Upper lobe of left lung (tissue), 4 donors: ENCODE results near the gene F11R.

Experiments
- EP300 ChIP-seq, 4 donors: sonication (generic); formaldehyde crosslinking; IDR thresholded peaks; one replicate each; pipeline ENCODE4 v1.5.1; 2017; ENCODE audit warnings: antibody characterized with exemption in 4 of 4, control low read depth in 2 of 4
- POLR2A ChIP-seq, 4 donors: fragments of 450-650 bp; IDR thresholded peaks; one replicate each; pipeline ENCODE4 v1.5.1; 2016 to 2017; ENCODE audit warnings: antibody characterized with exemption in 4 of 4, mild to moderate bottlenecking in 2 of 4
- POLR2AphosphoS5 ChIP-seq, 2 donors: sonication (generic); formaldehyde crosslinking; IDR thresholded peaks; one replicate each; pipeline ENCODE4 v1.5.1; 2017; ENCODE audit warnings: antibody characterized with exemption in 2 of 2
- TF ChIP-seq, protein P1 (sequence below), 6 experiments: fragments of 450-650 bp in 4 of 6; fragments of 200-600 bp in 2 of 6; sonication (generic) in 2 of 6; IDR thresholded peaks; one replicate each; pipeline ENCODE4 v1.5.1; 2016 to 2019; ENCODE audit warnings: antibody characterized with exemption in 6 of 6

DNA sequence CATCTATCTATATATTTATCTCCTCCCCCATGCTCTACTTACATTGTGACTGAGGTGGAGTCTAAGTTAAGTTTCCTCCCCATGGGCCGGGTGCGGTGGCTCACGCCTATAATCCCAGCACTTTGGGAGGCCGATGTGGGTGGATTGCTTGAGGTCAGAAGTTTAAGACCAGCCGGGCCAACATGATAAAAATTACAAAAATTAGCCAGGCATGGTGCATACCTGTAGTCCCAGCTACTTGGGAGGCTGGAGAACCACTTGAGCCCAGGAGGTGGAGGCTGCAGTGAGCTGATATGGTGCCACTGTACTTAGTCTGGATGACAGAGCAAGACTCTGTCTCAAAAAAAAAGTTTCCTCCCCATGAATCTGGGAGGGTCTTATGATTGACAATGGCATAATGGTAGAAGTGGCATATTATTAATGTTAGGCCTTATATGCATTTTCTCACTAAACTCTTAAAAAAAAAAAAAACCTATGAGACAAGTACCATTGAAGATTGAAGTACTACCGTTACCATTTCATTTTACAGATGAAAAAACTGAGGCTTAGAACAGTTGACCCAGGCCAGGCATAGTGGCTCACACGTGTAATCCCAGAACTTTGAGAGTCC is 11.2 kb downstream of the F11R start:
- TF ChIP-seq, protein P1, sequence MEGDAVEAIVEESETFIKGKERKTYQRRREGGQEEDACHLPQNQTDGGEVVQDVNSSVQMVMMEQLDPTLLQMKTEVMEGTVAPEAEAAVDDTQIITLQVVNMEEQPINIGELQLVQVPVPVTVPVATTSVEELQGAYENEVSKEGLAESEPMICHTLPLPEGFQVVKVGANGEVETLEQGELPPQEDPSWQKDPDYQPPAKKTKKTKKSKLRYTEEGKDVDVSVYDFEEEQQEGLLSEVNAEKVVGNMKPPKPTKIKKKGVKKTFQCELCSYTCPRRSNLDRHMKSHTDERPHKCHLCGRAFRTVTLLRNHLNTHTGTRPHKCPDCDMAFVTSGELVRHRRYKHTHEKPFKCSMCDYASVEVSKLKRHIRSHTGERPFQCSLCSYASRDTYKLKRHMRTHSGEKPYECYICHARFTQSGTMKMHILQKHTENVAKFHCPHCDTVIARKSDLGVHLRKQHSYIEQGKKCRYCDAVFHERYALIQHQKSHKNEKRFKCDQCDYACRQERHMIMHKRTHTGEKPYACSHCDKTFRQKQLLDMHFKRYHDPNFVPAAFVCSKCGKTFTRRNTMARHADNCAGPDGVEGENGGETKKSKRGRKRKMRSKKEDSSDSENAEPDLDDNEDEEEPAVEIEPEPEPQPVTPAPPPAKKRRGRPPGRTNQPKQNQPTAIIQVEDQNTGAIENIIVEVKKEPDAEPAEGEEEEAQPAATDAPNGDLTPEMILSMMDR (IDR thresholded peaks at IDR 0.05), result no peak
- TF ChIP-seq POLR2A (IDR thresholded peaks at IDR 0.05) (no peak), EP300 (IDR thresholded peaks at IDR 0.05) (no peak), POLR2AphosphoS5 (IDR thresholded peaks at IDR 0.05) (no peak)
